Measurements from ENCODE around the gene PARP14. TPM values are rescaled to one million over a fixed set of nuclear protein-coding genes. Genes with fewer than 3 reads are reported as not detected.
A peak's percentile ranks its signal among the peaks of the same experiment; 100 is the strongest.
"Not testable (repeated sequence)": the region's sequence is repeated elsewhere in the genome, so short reads cannot be mapped to it uniquely, and the experiment has no call there.

Gene PARP14
- total RNA-seq, 1 experiment from 2014 or later = 23.8 TPM

DNA sequence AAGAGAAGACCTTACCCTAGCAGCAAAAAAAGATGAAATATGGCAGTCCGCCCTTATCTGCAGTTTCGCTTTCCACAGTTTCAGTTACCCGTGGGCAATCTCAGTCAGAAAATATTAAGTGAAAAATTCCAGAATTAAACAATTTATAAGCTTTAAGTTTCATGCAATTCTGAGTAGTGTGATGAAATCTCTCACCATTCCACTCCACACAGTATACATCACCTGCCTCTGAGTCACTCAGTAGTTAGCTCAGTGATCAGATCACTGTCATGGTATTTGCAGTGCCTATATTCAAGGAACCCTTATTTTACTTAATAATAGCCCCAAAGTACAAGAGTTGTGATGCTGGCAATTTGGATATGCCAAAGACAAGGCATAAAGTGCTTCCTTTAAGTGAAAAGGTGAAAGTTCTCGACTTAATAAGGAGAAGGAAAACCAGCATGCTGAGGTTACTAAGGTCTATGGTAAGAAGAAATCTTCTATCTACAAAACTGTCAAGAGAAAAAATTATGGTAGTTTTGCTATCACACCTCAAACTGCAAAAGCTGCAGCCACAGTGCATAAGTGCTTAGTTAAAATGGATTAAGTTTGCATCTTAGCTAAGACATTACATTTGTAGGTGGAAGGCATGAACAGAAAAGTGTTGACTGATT is 64.9 kb downstream of the PARP14 start:
- H3K4me3 Mint-ChIP-seq (ENCODE audit: unreplicated experiment) = no peak overlapping the region
- peaks cover 12% of the 10 kb centered on the region for H3K36me3 Mint-ChIP-seq (ENCODE audit: insufficient read depth, unreplicated experiment)
- POLR2A ChIA-PET = no interaction called here
- CTCF ChIA-PET = interaction anchor here (0.9 kb wide), 1 partner anchor 10 kb away, joined by 4 read pairs; no protein-coding TSS in a partner anchor
- Histone ChIP-seq H3K4me3 (ENCODE audit: low read depth, low read length) (no peak overlapping the region), H3K36me3 (ENCODE audit: control insufficient read depth, insufficient read depth, low read length) (no peaks in the 10 kb centered on the region), H3K27me3 (replicated peaks; ENCODE audit: control insufficient read depth, insufficient read depth, low read length) (no peaks in the 10 kb centered on the region), H3K9me3 (no peaks in the 10 kb centered on the region), H3K4me1 (no peaks in the 10 kb centered on the region)
- intact Hi-C loops (cut with micrococcal nuclease; ENCODE audit: unreplicated experiment) = no loop called here
- TF ChIP-seq, protein P1, sequence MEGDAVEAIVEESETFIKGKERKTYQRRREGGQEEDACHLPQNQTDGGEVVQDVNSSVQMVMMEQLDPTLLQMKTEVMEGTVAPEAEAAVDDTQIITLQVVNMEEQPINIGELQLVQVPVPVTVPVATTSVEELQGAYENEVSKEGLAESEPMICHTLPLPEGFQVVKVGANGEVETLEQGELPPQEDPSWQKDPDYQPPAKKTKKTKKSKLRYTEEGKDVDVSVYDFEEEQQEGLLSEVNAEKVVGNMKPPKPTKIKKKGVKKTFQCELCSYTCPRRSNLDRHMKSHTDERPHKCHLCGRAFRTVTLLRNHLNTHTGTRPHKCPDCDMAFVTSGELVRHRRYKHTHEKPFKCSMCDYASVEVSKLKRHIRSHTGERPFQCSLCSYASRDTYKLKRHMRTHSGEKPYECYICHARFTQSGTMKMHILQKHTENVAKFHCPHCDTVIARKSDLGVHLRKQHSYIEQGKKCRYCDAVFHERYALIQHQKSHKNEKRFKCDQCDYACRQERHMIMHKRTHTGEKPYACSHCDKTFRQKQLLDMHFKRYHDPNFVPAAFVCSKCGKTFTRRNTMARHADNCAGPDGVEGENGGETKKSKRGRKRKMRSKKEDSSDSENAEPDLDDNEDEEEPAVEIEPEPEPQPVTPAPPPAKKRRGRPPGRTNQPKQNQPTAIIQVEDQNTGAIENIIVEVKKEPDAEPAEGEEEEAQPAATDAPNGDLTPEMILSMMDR (IDR thresholded peaks at IDR 0.05; ENCODE audit: insufficient read depth in 1 of 2, low read depth in 1 of 2, low read length in 1 of 2, severe bottlenecking in 1 of 2, unreplicated experiment in 1 of 2) = no peak
- H3K4me1 Mint-ChIP-seq (ENCODE audit: low read depth, unreplicated experiment) = no peaks in the 10 kb centered on the region
- H3K9me3 Mint-ChIP-seq (ENCODE audit: unreplicated experiment) = peaks cover 10% of the 10 kb centered on the region
- peak overlapping the region; percentile 72 for H3K27ac Mint-ChIP-seq (ENCODE audit: unreplicated experiment)
- DNase-seq = no peak
- H3K27me3 Mint-ChIP-seq (ENCODE audit: insufficient read depth, unreplicated experiment) = no peaks in the 10 kb centered on the region
- BruUV-seq (replicated peaks) = no TSS peak

DNA sequence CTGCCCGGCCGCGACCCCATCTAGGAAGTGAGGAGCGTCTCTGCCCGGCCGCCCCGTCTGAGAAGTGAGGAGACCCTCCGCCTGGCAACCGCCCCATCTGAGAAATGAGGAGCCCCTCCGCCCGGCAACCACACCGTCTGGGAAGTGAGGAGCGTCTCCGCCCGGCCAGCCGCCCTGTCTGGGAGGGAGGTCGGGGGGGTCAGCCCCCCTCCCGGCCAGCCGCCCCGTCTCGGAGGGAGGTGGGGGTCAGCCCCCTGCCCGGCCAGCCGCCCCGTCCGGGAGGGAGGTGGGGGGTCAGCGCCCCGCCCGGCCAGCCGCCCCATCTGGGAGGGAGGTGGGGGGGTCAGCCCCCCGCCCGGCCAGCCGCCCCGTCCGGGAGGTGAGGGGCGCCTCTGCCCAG is 66.7 kb downstream of the PARP14 start:
- DNase-seq; H3K4me3 ChIP-seq (ENCODE audit: low read depth, low read length); H3K9me3 Mint-ChIP-seq (ENCODE audit: unreplicated experiment); H3K4me3 Mint-ChIP-seq (ENCODE audit: unreplicated experiment); H3K27me3 ChIP-seq (replicated peaks; ENCODE audit: control insufficient read depth, insufficient read depth, low read length); POLR2A ChIA-PET; H3K4me1 Mint-ChIP-seq (ENCODE audit: low read depth, unreplicated experiment); H3K9me3 ChIP-seq; H3K36me3 Mint-ChIP-seq (ENCODE audit: insufficient read depth, unreplicated experiment); CTCF ChIA-PET; H3K27me3 Mint-ChIP-seq (ENCODE audit: insufficient read depth, unreplicated experiment); H3K27ac Mint-ChIP-seq (ENCODE audit: unreplicated experiment); H3K4me1 ChIP-seq; BruUV-seq (replicated peaks); H3K36me3 ChIP-seq (ENCODE audit: control insufficient read depth, insufficient read depth, low read length); intact Hi-C loops (cut with micrococcal nuclease; ENCODE audit: unreplicated experiment): not testable (repeated sequence)

DNA sequence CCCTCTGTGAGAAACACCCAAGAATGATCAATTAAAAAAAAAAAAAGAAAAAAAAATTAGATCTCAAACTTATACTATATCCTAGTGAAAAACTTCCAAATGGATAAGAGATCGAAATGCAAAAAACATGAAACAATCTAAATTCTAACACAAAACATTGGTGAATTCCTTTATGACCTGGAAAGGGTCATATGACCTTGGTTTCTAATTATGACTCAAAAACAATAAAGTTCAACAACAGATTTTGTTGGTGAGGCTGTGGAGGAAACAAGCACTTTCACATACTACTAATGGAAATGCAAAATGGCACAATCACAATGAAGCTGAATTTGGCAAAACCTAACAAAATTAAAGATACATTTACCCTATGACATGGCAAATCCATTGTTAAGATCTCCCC is 67.7 kb downstream of the PARP14 start:
- intact Hi-C loops (cut with micrococcal nuclease; ENCODE audit: unreplicated experiment) = no loop called here
- peaks cover 7% of the 10 kb centered on the region for H3K9me3 Mint-ChIP-seq (ENCODE audit: unreplicated experiment)
- H3K4me3 ChIP-seq (ENCODE audit: low read depth, low read length) = no peak overlapping the region
- no TSS peak for BruUV-seq (replicated peaks)
- H3K36me3 ChIP-seq (ENCODE audit: control insufficient read depth, insufficient read depth, low read length) = no peaks in the 10 kb centered on the region
- no peaks in the 10 kb centered on the region for H3K27me3 Mint-ChIP-seq (ENCODE audit: insufficient read depth, unreplicated experiment)
- H3K27ac Mint-ChIP-seq (ENCODE audit: unreplicated experiment) = no peak overlapping the region
- H3K4me3 Mint-ChIP-seq (ENCODE audit: unreplicated experiment) = no peak overlapping the region
- no peaks in the 10 kb centered on the region for H3K27me3 ChIP-seq (replicated peaks; ENCODE audit: control insufficient read depth, insufficient read depth, low read length)
- ChIA-PET CTCF (no interaction called here), POLR2A (no interaction called here)
- no peak for DNase-seq
- H3K4me1 Mint-ChIP-seq (ENCODE audit: low read depth, unreplicated experiment) = peaks cover 6% of the 10 kb centered on the region
- TF ChIP-seq, protein P1 (IDR thresholded peaks at IDR 0.05; ENCODE audit: insufficient read depth in 1 of 2, low read depth in 1 of 2, low read length in 1 of 2, severe bottlenecking in 1 of 2, unreplicated experiment in 1 of 2) = no peak
- H3K9me3 ChIP-seq = no peaks in the 10 kb centered on the region
- peaks cover 11% of the 10 kb centered on the region for H3K36me3 Mint-ChIP-seq (ENCODE audit: insufficient read depth, unreplicated experiment)
- H3K4me1 ChIP-seq = no peaks in the 10 kb centered on the region

All from Caco-2 (cell line).